ENCODE measurements around the gene SOX21. TPM values are rescaled to one million over a fixed set of nuclear protein-coding genes. Genes with fewer than 3 reads are reported as not detected.

Gene SOX21
- polyA plus RNA-seq, 1 donor (not counting 4 experiments of a cell fraction or from before 2014, with no cell fraction given) = not detected

DNA sequence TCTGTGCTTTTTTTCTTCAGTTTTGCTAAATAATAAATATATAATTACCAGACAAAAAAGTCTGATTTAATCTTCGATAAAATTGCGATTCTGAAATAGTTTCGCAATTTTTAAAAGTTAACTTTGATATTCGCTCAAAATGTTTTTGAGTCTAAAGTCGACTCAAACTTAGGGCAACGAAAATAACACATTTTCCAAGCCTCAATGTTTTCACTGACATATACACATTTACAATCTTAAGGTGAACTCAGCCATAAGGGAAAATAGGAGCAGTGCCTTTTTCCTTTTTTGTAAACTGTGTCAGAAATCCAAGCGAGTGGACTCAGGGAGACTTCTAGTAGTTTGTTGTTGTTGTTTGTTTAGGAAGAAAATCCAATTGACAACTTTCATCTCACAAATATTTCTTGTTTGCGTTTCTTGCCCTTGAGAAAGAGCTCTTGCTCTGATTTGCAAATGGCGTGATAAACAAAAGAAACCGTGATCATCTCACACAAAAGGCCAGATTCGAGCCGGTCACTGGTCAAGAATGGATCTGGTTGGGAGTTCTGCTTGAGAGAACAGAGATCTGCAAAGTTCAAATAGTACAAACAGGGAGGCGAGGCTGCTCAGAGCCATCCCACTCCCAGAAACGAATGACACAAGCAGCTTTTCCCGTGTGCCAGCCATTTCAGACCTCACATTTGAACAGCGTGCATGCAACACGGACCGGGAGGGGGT is 2.1 kb downstream of the SOX21 start:
- no peak for FAIRE-seq
- Histone ChIP-seq H3K27me3 (ENCODE audit: control insufficient read depth, extremely low read depth, insufficient read depth, low read length) (peaks cover 52% of the 10 kb centered on the region), H3K79me2 (ENCODE audit: control insufficient read depth, insufficient read depth, low read length) (no peaks in the 10 kb centered on the region), H3K9ac (ENCODE audit: control insufficient read depth, extremely low read depth, insufficient read depth, low read length) (peak overlapping the region; percentile 32), H3K4me1 (ENCODE audit: control insufficient read depth, extremely low read depth, insufficient read depth, low read length) (peaks cover 12% of the 10 kb centered on the region), H4K20me1 (ENCODE audit: control insufficient read depth, extremely low read depth, insufficient read depth, low read length) (no peaks in the 10 kb centered on the region), H3K9me1 (ENCODE audit: control insufficient read depth, extremely low read depth, insufficient read depth, low read length) (no peaks in the 10 kb centered on the region), H3K27ac (ENCODE audit: control insufficient read depth, insufficient read depth, low read length) (peak overlapping the region; percentile 6), H3K4me3 (ENCODE audit: control insufficient read depth in 2 of 3, extremely low read depth in 1 of 3, insufficient read depth in 2 of 3, low read depth in 1 of 3, low read length in 3 of 3) (peak overlapping the region in 1 of 3 experiments; percentile 67), H3K36me3 (ENCODE audit: control insufficient read depth in 2 of 2, extremely low read depth in 1 of 2, insufficient read depth in 2 of 2, low read length in 2 of 2) (no peaks in the 10 kb centered on the region), H2AFZ (ENCODE audit: control insufficient read depth, low read length) (peak overlapping the region; percentile 83), H3K4me2 (ENCODE audit: control insufficient read depth, extremely low read depth, insufficient read depth, low read depth, low read length) (peak overlapping the region; percentile 82), H3K9me3 (ENCODE audit: control insufficient read depth, low read depth, low read length) (no peaks in the 10 kb centered on the region)
- dilution Hi-C loops (cut with MboI; ENCODE audit: extremely low pct_ligation_motif_present, low sequenced_read_pairs) = no loop called here
- TF ChIP-seq, protein P1, sequence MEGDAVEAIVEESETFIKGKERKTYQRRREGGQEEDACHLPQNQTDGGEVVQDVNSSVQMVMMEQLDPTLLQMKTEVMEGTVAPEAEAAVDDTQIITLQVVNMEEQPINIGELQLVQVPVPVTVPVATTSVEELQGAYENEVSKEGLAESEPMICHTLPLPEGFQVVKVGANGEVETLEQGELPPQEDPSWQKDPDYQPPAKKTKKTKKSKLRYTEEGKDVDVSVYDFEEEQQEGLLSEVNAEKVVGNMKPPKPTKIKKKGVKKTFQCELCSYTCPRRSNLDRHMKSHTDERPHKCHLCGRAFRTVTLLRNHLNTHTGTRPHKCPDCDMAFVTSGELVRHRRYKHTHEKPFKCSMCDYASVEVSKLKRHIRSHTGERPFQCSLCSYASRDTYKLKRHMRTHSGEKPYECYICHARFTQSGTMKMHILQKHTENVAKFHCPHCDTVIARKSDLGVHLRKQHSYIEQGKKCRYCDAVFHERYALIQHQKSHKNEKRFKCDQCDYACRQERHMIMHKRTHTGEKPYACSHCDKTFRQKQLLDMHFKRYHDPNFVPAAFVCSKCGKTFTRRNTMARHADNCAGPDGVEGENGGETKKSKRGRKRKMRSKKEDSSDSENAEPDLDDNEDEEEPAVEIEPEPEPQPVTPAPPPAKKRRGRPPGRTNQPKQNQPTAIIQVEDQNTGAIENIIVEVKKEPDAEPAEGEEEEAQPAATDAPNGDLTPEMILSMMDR (optimal IDR thresholded peaks at IDR 0.05 in 1 of 3, IDR thresholded peaks at IDR 0.05 in 1 of 3, conservative IDR thresholded peaks at IDR 0.05 in 1 of 3; ENCODE audit: extremely low read depth in 1 of 3, insufficient read depth in 2 of 3, low read length in 3 of 3) = no peak
- DNase-seq (ENCODE audit: low read depth, low spot score) = no peak

DNA sequence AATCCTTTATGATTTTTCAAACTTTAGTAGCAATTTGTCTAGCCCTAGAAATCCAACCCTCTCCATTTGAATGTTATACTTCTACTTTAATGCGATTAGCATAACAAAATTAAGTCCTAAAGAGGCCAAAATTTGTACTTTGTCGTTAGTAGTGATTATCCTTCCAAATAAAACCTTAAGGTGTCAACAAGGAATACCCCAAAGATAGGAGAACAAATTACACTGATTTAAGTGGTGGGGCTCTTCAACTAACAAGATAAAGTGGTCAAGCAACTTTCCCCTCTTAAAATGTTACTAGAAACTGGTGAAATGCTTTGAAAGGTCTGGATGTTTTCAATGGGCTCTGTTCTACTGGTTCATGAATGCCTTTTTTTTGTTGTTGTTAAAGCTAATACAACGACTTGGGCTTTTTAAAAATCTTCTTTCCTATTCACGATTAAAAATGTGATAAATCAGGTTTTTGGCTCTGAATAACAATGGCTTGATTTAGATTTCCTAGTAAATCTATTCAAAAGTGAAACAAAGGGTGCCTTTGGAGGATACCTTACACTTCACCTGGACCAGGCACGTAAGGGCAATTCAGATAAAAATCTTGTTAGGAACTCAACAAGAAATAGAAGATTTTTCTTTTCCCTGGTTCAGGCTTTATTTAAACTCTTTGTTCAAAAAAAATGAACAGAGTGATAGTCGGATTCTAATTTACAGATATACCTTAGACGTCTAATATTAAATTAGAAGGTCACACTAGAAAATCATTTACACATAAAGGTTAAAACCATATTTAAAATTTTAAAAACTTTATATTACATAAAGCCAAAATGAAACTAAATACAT is 3.1 kb downstream of the SOX21 start:
- H3K9ac ChIP-seq (ENCODE audit: control insufficient read depth, extremely low read depth, insufficient read depth, low read length) = no peak overlapping the region
- H2AFZ ChIP-seq (ENCODE audit: control insufficient read depth, low read length) = no peak overlapping the region
- H3K9me1 ChIP-seq (ENCODE audit: control insufficient read depth, extremely low read depth, insufficient read depth, low read length) = no peaks in the 10 kb centered on the region
- dilution Hi-C loops (cut with MboI; ENCODE audit: extremely low pct_ligation_motif_present, low sequenced_read_pairs) = no loop called here
- no peaks in the 10 kb centered on the region for H3K79me2 ChIP-seq (ENCODE audit: control insufficient read depth, insufficient read depth, low read length)
- no peaks in the 10 kb centered on the region for H3K9me3 ChIP-seq (ENCODE audit: control insufficient read depth, low read depth, low read length)
- H4K20me1 ChIP-seq (ENCODE audit: control insufficient read depth, extremely low read depth, insufficient read depth, low read length) = no peaks in the 10 kb centered on the region
- peak overlapping the region; percentile 36 for H3K4me2 ChIP-seq (ENCODE audit: control insufficient read depth, extremely low read depth, insufficient read depth, low read depth, low read length)
- no peak overlapping the region for H3K27ac ChIP-seq (ENCODE audit: control insufficient read depth, insufficient read depth, low read length)
- FAIRE-seq (peak; percentile 43), DNase-seq (ENCODE audit: low read depth, low spot score) (no peak)
- peaks cover 12% of the 10 kb centered on the region for H3K4me1 ChIP-seq (ENCODE audit: control insufficient read depth, extremely low read depth, insufficient read depth, low read length)
- TF ChIP-seq EZH2 (IDR thresholded peaks at IDR 0.05; ENCODE audit: low read length) = no peak
- TF ChIP-seq, protein P1 (optimal IDR thresholded peaks at IDR 0.05 in 1 of 3, IDR thresholded peaks at IDR 0.05 in 1 of 3, conservative IDR thresholded peaks at IDR 0.05 in 1 of 3; ENCODE audit: extremely low read depth in 1 of 3, insufficient read depth in 2 of 3, low read length in 3 of 3) = no peak
- H3K27me3 ChIP-seq (ENCODE audit: control insufficient read depth, extremely low read depth, insufficient read depth, low read length) = peaks cover 51% of the 10 kb centered on the region
- H3K4me3 ChIP-seq (ENCODE audit: control insufficient read depth in 2 of 3, extremely low read depth in 1 of 3, insufficient read depth in 2 of 3, low read depth in 1 of 3, low read length in 3 of 3) = no peak overlapping the region
- no peaks in the 10 kb centered on the region for H3K36me3 ChIP-seq (ENCODE audit: control insufficient read depth in 2 of 2, extremely low read depth in 1 of 2, insufficient read depth in 2 of 2, low read length in 2 of 2)
